GM18951 (cell line): Measurements from ENCODE around the gene LRRC40.
"Not testable (repeated sequence)": the region's sequence is repeated elsewhere in the genome, so short reads cannot be mapped to it uniquely, and the experiment has no call there.

Source experiments
- POLR2A ChIP-seq: IDR thresholded peaks from 4 replicates; pipeline ENCODE4 v1.6.1; 2011; ENCODE audit warnings: mild to moderate bottlenecking; ENCODE audit not compliant: insufficient read length, insufficient read depth; ENCODE audit errors: extremely low read depth
- in situ Hi-C: fragments of 300-500 bp; cut with MboI; formaldehyde crosslinking; loops from one replicate; pipeline ENCODE4 v1.12.0; 2022; ENCODE audit warnings: low sequenced_read_pairs, mixed read lengths, inconsistent platforms; ENCODE audit not compliant: unreplicated experiment

Gene LRRC40

GRCh38 chr1:70188522-70188921 is 16.9 kb downstream of the LRRC40 start:
- in situ Hi-C loops: no loop called here
- TF ChIP-seq POLR2A: no peak

GRCh38 chr1:70185181-70185580 is 20.2 kb downstream of the LRRC40 start:
- in situ Hi-C loops: not testable (repeated sequence)

- in situ Hi-C loops: no loop called here
- TF ChIP-seq POLR2A: no peak
These were observed 33.9 kb downstream of the LRRC40 start for GRCh38 chr1:70171512-70171911.

GRCh38 chr1:70169018-70169839 is 36.1 kb downstream of the LRRC40 start:
- in situ Hi-C loops: no loop called here
- no peak for TF ChIP-seq POLR2A

GRCh38 chr1:70168283-70168682 is 37.1 kb downstream of the LRRC40 start:
- TF ChIP-seq POLR2A: no peak
- in situ Hi-C loops: no loop called here

- TF ChIP-seq POLR2A: no peak
- in situ Hi-C loops: no loop called here
These were observed 41.0 kb downstream of the LRRC40 start for GRCh38 chr1:70164350-70164749.

- no peak for TF ChIP-seq POLR2A
- in situ Hi-C loops: no loop called here
These were observed 48.8 kb downstream of the LRRC40 start for GRCh38 chr1:70156529-70157120.

GRCh38 chr1:70153739-70154138 is 51.6 kb downstream of the LRRC40 start:
- in situ Hi-C loops: no loop called here

GRCh38 chr1:70150444-70150843 is 54.9 kb downstream of the LRRC40 start:
- in situ Hi-C loops: no loop called here
- no peak for TF ChIP-seq POLR2A

More at GRCh38 chr1:70153739-70154138, 51.6 kb downstream of the LRRC40 start:
- no peak for TF ChIP-seq POLR2A

- TF ChIP-seq POLR2A: no peak
- in situ Hi-C loops: no loop called here
These were observed 58.9 kb downstream of the LRRC40 start for GRCh38 chr1:70146488-70146887.

- TF ChIP-seq POLR2A: no peak
- in situ Hi-C loops: no loop called here
These were observed 62.2 kb downstream of the LRRC40 start for GRCh38 chr1:70143048-70143659.

GRCh38 chr1:70142075-70142474 is 63.3 kb downstream of the LRRC40 start:
- TF ChIP-seq POLR2A: no peak
- in situ Hi-C loops: no loop called here

- TF ChIP-seq POLR2A: no peak
- in situ Hi-C loops: no loop called here
These were observed 64.5 kb downstream of the LRRC40 start for GRCh38 chr1:70140894-70141293.

GRCh38 chr1:70140343-70140742 is 65.0 kb downstream of the LRRC40 start:
- in situ Hi-C loops: no loop called here

More at GRCh38 chr1:70140343-70140742, 65.0 kb downstream of the LRRC40 start:
- TF ChIP-seq POLR2A: no peak
